ENCODE data around the gene SLF2.

Gene SLF2

GRCh38 chr10:100986952-100987684 lies 74.4 kb downstream of the SLF2 start, which contains the start of the genes MRPL43 and TWNK:
Gene MRPL43, minus strand, starts transcription at chr10:100987497. Its CDS starts 54 bp downstream, at chr10:100987443.
Gene TWNK, plus strand, starts transcription at chr10:100987543. Its CDS starts 668 bp downstream, at chr10:100988211.
- H3K4me3 ChIP-seq (ENCODE audit: low read length) = peak within 1 kb of the TSS; percentile 99
- peak; percentile 69 for DNase-seq (ENCODE audit: low read depth, low spot score)

- no peak for DNase-seq (ENCODE audit: low read depth, low spot score)
These were observed 74.9 kb downstream of the SLF2 start for GRCh38 chr10:100987685-100988049.

GRCh38 chr10:100988166-100988565 lies 75.4 kb downstream of the SLF2 start:
- DNase-seq (ENCODE audit: low read depth, low spot score) = no peak
- H3K4me3 ChIP-seq (ENCODE audit: low read length) = peak overlapping the region; percentile 99

More at GRCh38 chr10:100987685-100988049, 74.9 kb downstream of the SLF2 start:
- peak overlapping the region; percentile 99 for H3K4me3 ChIP-seq (ENCODE audit: low read length)

GRCh38 chr10:100989088-100989487 lies 76.3 kb downstream of the SLF2 start:
- no peak overlapping the region for H3K4me3 ChIP-seq (ENCODE audit: low read length)
- DNase-seq (ENCODE audit: low read depth, low spot score) = no peak

GRCh38 chr10:100993986-100994708 lies 81.4 kb downstream of the SLF2 start:
- no peak for DNase-seq (ENCODE audit: low read depth, low spot score)
- H3K4me3 ChIP-seq (ENCODE audit: low read length) = no peak overlapping the region

- no peak overlapping the region for H3K4me3 ChIP-seq (ENCODE audit: low read length)
- no peak for DNase-seq (ENCODE audit: low read depth, low spot score)
These were observed 82.4 kb downstream of the SLF2 start for GRCh38 chr10:100995181-100995580.

- peak overlapping the region; percentile 65 for H3K4me3 ChIP-seq (ENCODE audit: low read length)
- no peak for DNase-seq (ENCODE audit: low read depth, low spot score)
These were observed 84.1 kb downstream of the SLF2 start for GRCh38 chr10:100996678-100997359.

- peak overlapping the region; percentile 65 for H3K4me3 ChIP-seq (ENCODE audit: low read length)
- DNase-seq (ENCODE audit: low read depth, low spot score) = no peak
These were observed 84.8 kb downstream of the SLF2 start for GRCh38 chr10:100997360-100998182.

GRCh38 chr10:100998183-100998990 lies 85.6 kb downstream of the SLF2 start:
- H3K4me3 ChIP-seq (ENCODE audit: low read length) = peak overlapping the region; percentile 65
- DNase-seq (ENCODE audit: low read depth, low spot score) = no peak

GRCh38 chr10:100998991-100999741 lies 86.4 kb downstream of the SLF2 start:
- DNase-seq (ENCODE audit: low read depth, low spot score) = no peak
- peak overlapping the region; percentile 65 for H3K4me3 ChIP-seq (ENCODE audit: low read length)

- DNase-seq (ENCODE audit: low read depth, low spot score) = no peak
- peak within 1 kb of the TSS; percentile 65 for H3K4me3 ChIP-seq (ENCODE audit: low read length)
These were observed 87.0 kb downstream of the SLF2 start, which contains the start of gene LZTS2 for GRCh38 chr10:100999742-101000126. Gene LZTS2, plus strand, starts transcription at chr10:100999808. Its CDS starts 2,731 bp downstream, at chr10:101002539.

GRCh38 chr10:101000127-101000914 lies 87.6 kb downstream of the SLF2 start:
- no peak for DNase-seq (ENCODE audit: low read depth, low spot score)
- H3K4me3 ChIP-seq (ENCODE audit: low read length) = peak overlapping the region; percentile 40

- DNase-seq (ENCODE audit: low read depth, low spot score) = no peak
These were observed 88.3 kb downstream of the SLF2 start for GRCh38 chr10:101000915-101001658.

GRCh38 chr10:101001659-101002035 lies 88.9 kb downstream of the SLF2 start:
- DNase-seq (ENCODE audit: low read depth, low spot score) = no peak
- H3K4me3 ChIP-seq (ENCODE audit: low read length) = no peak overlapping the region

More at GRCh38 chr10:101000915-101001658, 88.3 kb downstream of the SLF2 start:
- no peak overlapping the region for H3K4me3 ChIP-seq (ENCODE audit: low read length)

- no peak for DNase-seq (ENCODE audit: low read depth, low spot score)
- no peak overlapping the region for H3K4me3 ChIP-seq (ENCODE audit: low read length)
These were observed 89.7 kb downstream of the SLF2 start for GRCh38 chr10:101002456-101002855.

- DNase-seq (ENCODE audit: low read depth, low spot score) = no peak
- no peak overlapping the region for H3K4me3 ChIP-seq (ENCODE audit: low read length)
These were observed 91.0 kb downstream of the SLF2 start for GRCh38 chr10:101003639-101004206.

Measured in Jurkat, Clone E6-1 (cell line).